IPS-18a (cell line): ENCODE measurements around the gene FSTL5.

Experiments used
- H3K27ac ChIP-seq: one replicate; pipeline ENCODE4 v1.5.1; 2013; ENCODE audit warnings: low read length
- H3K27me3 ChIP-seq: one replicate; pipeline ENCODE4 v1.6.1; 2013; ENCODE audit warnings: mild to moderate bottlenecking, low read length; ENCODE audit not compliant: control insufficient read depth, insufficient read depth
- H3K36me3 ChIP-seq: one replicate; pipeline ENCODE4 v1.6.1; 2013; ENCODE audit warnings: low read depth, low read length; ENCODE audit not compliant: control insufficient read depth
- H3K4me1 ChIP-seq: one replicate; pipeline ENCODE4 v1.6.1; 2013; ENCODE audit warnings: low read depth, low read length; ENCODE audit not compliant: control insufficient read depth
- H3K4me3 ChIP-seq: one replicate; pipeline ENCODE4 v1.5.1; 2013; ENCODE audit warnings: low read length
- H3K9ac ChIP-seq: one replicate; pipeline ENCODE4 v1.6.1; 2013; ENCODE audit warnings: mild to moderate bottlenecking, low read length, moderate library complexity
- H3K9me3 ChIP-seq: one replicate; pipeline ENCODE4 v1.6.1; 2013; ENCODE audit warnings: low read depth, low read length; ENCODE audit not compliant: control insufficient read depth

Gene FSTL5

DNA sequence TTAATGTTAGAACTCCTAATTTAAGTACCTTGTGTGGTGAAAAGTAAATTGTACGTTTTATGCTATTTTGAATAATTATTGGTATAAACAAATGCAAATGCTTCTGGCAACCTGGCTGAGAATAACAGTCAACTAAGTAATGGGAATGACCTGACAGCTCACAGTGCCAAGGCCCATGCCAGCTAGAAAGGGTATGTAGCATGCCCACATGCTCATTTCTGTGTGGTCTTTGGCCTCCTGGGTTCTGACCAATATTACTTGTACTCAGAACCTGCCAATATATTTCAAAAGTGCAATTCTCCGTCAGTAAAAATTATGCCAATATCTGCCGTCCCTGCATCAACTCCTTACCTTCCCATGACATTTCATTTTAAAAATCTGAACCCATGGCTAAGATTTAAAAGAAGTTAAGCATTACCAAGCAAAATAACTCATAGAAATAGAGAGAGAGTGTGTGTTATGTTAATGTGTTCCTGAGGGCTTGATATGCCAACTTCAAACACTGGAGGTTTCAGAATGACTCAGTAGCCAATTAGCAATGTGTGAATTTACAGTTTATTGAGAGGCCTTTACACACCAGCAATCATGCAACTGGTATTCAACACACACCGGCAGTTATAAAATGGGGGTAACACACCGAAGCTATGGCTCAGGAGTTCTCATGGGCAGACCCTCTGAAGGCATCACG lies 820.8 kb downstream of the FSTL5 start:
- no peak overlapping the region for H3K4me3 ChIP-seq
- H3K27ac ChIP-seq, result no peak overlapping the region
- no peaks in the 10 kb centered on the region for H3K36me3 ChIP-seq
- no peak overlapping the region for H3K9ac ChIP-seq
- no peaks in the 10 kb centered on the region for H3K9me3 ChIP-seq
- no peaks in the 10 kb centered on the region for H3K27me3 ChIP-seq
- no peaks in the 10 kb centered on the region for H3K4me1 ChIP-seq

DNA sequence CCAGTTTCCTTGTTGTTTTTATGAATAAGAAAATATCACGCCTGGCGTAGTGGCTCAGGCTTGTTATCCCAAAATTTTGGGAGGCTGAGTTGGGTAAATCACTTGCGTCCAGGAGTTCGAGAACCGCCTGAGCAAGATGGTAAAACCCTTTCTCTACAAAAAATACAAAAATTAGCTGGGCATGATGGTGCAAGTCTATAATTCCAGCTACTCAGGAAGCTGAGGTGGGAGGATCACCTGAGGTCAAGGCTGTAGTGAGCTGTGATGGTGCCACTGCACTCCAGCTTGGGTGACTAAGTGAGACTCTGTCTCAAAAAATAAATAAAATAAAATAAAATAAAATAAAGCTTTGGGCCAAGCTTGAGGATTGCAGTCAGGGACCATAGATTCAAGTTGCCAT lies 827.2 kb downstream of the FSTL5 start:
- no peak overlapping the region for H3K9ac ChIP-seq
- no peaks in the 10 kb centered on the region for H3K36me3 ChIP-seq
- no peaks in the 10 kb centered on the region for H3K4me1 ChIP-seq
- H3K4me3 ChIP-seq, result no peak overlapping the region
- no peak overlapping the region for H3K27ac ChIP-seq
- H3K27me3 ChIP-seq, result no peaks in the 10 kb centered on the region
- no peaks in the 10 kb centered on the region for H3K9me3 ChIP-seq

DNA sequence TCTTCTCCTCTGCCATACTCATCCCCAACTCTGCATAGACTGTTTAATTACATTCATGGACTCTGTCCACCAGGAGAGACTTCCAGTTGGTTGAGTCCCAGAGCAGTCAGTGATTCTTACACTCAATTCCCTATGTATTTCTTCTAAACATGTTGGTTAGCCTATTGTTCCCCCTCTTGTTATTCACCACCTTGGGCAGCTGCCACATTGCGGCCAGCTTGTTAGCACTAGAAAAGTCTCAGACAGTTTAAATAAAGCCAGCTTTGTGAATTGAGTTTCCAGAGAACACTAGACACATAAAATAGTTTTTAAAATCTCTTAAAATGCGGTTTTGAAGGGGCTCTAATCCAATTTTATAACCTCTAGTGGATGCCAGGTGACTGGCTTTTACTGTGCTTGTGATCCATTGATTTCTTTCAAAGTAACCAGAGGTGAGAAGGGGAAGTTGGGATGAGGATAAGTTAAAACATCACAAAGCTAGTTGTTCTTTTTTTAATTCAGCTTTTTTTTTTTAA lies 827.7 kb downstream of the FSTL5 start:
- H3K4me3 ChIP-seq, result no peak overlapping the region
- no peaks in the 10 kb centered on the region for H3K36me3 ChIP-seq
- H3K27ac ChIP-seq, result no peak overlapping the region
- no peaks in the 10 kb centered on the region for H3K27me3 ChIP-seq
- no peaks in the 10 kb centered on the region for H3K4me1 ChIP-seq
- no peak overlapping the region for H3K9ac ChIP-seq
- H3K9me3 ChIP-seq, result no peaks in the 10 kb centered on the region
